Spleen (tissue), 11 donors: Measurements from ENCODE around the gene EXTL2. TPM values are rescaled to one million over a fixed set of nuclear protein-coding genes. Genes with fewer than 3 reads are reported as not detected.

ENCODE experiments used
- DNase-seq: peaks from one replicate; pipeline ENCODE4 v3.0.0-alpha.2; 2020
- H3K27ac ChIP-seq, 8 donors: fragments of 200-600 bp; sonication (generic) in 7 of 8; 1 replicate in 4 of 8; 2 replicates in 4 of 8; pipeline versions ENCODE4 v1.5.0 to v1.8.0; 2016 to 2021; ENCODE audit warnings: inconsistent platforms in 4 of 8, mild to moderate bottlenecking in 4 of 8, moderate library complexity in 1 of 8
- H3K27me3 ChIP-seq, 7 donors: fragments of 200-600 bp; sonication (generic) in 6 of 7; replicated peaks in 1 of 7; 1 replicate in 4 of 7; 2 replicates in 3 of 7; pipeline versions ENCODE4 v1.5.0 to v1.8.0; 2016 to 2021; ENCODE audit warnings: inconsistent platforms in 3 of 7, mild to moderate bottlenecking in 1 of 7
- H3K36me3 ChIP-seq, 6 donors: fragments of 200-600 bp; sonication (generic) in 5 of 6; 1 replicate in 4 of 6; 2 replicates in 2 of 6; pipeline versions ENCODE4 v1.5.0 to v1.8.0; 2016 to 2021; ENCODE audit warnings: inconsistent platforms in 2 of 6
- H3K4me1 ChIP-seq, 6 donors: fragments of 200-600 bp; sonication (generic) in 5 of 6; 1 replicate in 3 of 6; 2 replicates in 3 of 6; pipeline versions ENCODE4 v1.5.0 to v1.8.0; 2016 to 2021; ENCODE audit warnings: inconsistent platforms in 3 of 6
- H3K4me3 ChIP-seq, 8 donors: fragments of 200-600 bp; sonication (generic) in 7 of 8; 1 replicate in 4 of 8; 2 replicates in 4 of 8; pipeline versions ENCODE4 v1.5.0 to v1.8.0; 2016 to 2021; ENCODE audit warnings: inconsistent platforms in 4 of 8, mild to moderate bottlenecking in 4 of 8, moderate library complexity in 2 of 8
- H3K9me3 ChIP-seq, 8 donors: fragments of 200-600 bp; sonication (generic) in 7 of 8; 1 replicate in 4 of 8; 2 replicates in 4 of 8; pipeline versions ENCODE4 v1.5.0 to v1.8.0; 2016 to 2021; ENCODE audit warnings: inconsistent platforms in 4 of 8
- CTCF ChIP-seq, 11 experiments: fragments of 200-600 bp in 7 of 11; fragments of 450-650 bp in 4 of 11; sonication (generic) in 4 of 11; IDR thresholded peaks in 8 of 11; conservative IDR thresholded peaks in 3 of 11; 1 replicate in 7 of 11; 2 replicates in 4 of 11; pipeline versions ENCODE4 v1.4.0 to v1.8.0; 2016 to 2021; ENCODE audit warnings: antibody characterized with exemption in 11 of 11, inconsistent platforms in 4 of 11, mild to moderate bottlenecking in 1 of 11
- POLR2A ChIP-seq, 3 donors: fragments of 450-650 bp; IDR thresholded peaks; one replicate each; pipeline ENCODE4 v1.5.1; 2017; ENCODE audit warnings: antibody characterized with exemption in 3 of 3, mild to moderate bottlenecking in 1 of 3
- POLR2AphosphoS5 ChIP-seq, 3 donors: sonication (generic); formaldehyde crosslinking; IDR thresholded peaks; one replicate each; pipeline ENCODE4 v1.5.1; 2017; ENCODE audit warnings: antibody characterized with exemption in 3 of 3
- WGBS, 5 donors: extraction: QIAGEN DNeasy Blood & Tissue Kit in 3 of 5; methylation state at CpG; one replicate each; pipeline versions ENCODE4 v1.1.5 to v1.1.7; 2013 to 2018; 5-methylcytosine and 5-hydroxymethylcytosine counted together
- intact Hi-C: fragments of 100-400 bp; cut with DNase I; formaldehyde crosslinking; loops from one replicate; pipeline ENCODE4 v1.15.0; 2023; ENCODE audit warnings: low total_unique reads
- polyA plus RNA-seq, 3 donors: library from polyadenylated mRNA; stranded (reverse); fragments of 200-250 nt; gene quantifications; one replicate each; pipeline ENCODE4 v1.2.1, GENCODE V29; 2013
- total RNA-seq, 7 donors: library from RNA; depleted of rRNA in 3 of 7; stranded (reverse); fragments of >200 nt in 3 of 7; fragmentation: NEBNext Ultra II Directional in 4 of 7; extraction: Animal tissue kit (Norgen Biotek cat#: 25700) in 4 of 7; gene quantifications; one replicate each; pipeline versions ENCODE4 v1.1.0 to v1.2.1, GENCODE V29; 2016 to 2021
- donor health status: healthy with polysubstance abuse.
- donor health status: DM: no; HTN: no; CAD: no; lungs with moderate emphysema.
- donor health status: DM: no; HTN: no; CAD: no.
- donor health status: Bipolar disorder and iron deficiency.
- donor health status: healthy.
- donor health status: DM: no; HTN: no; CAD: no.
- donor health status: DM: yes; HTN: yes; CAD: no.

The EXTL2 gene
- total and polyA plus RNA-seq, 10 donors: 5.0 to 14.1 (median 8.4) TPM

GRCh38 chr1:100912019-100912418 lies 17.4 kb upstream of the EXTL2 start:
- TF ChIP-seq POLR2A (IDR thresholded peaks at IDR 0.05) (no peak), POLR2AphosphoS5 (IDR thresholded peaks at IDR 0.05) (no peak)
- DNase-seq: no peak
- intact Hi-C loops: no loop called here
- Histone ChIP-seq H3K9me3 (no peaks in the 10 kb centered on the region), H3K4me3 (no peak overlapping the region), H3K36me3 (peaks cover 0 to 100% (median 71%) of the 10 kb centered on the region in 6 donors), H3K4me1 (peaks cover 0 to 10% (median under 1%) of the 10 kb centered on the region in 6 donors), H3K27me3 (no peaks in the 10 kb centered on the region), H3K27ac (no peak overlapping the region)

DNA sequence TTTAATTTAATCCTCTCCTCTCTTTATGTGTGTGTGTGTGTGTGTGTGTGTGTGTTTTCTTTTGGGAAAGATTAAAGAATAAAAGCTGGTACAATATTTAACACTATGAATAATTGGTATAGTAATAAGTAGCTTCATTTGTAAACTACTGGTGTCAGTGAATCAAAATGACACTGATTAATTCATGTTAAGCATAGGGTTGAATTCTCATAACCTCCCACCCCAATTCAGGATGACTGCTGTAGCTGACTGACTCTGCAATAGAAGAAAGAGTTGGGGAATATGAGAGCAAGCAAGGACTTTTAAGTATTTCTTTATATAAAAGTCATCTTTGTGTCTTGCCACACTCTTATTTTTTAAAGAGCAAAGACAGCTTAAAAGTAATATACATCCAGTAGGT lies 14.4 kb upstream of the EXTL2 start:
- Histone ChIP-seq H3K4me3 (no peak overlapping the region), H3K27ac (no peak overlapping the region), H3K9me3 (peaks cover 0 to 11% (median 0%) of the 10 kb centered on the region in 8 donors), H3K27me3 (no peaks in the 10 kb centered on the region), H3K4me1 (no peaks in the 10 kb centered on the region), H3K36me3 (peaks cover 0 to 100% (median 61%) of the 10 kb centered on the region in 6 donors)
- DNase-seq: no peak
- TF ChIP-seq CTCF (IDR thresholded peaks at IDR 0.05 in 8 of 11, conservative IDR thresholded peaks at IDR 0.05 in 3 of 11): no peak
- no peak for TF ChIP-seq POLR2A (IDR thresholded peaks at IDR 0.05)
- TF ChIP-seq POLR2AphosphoS5 (IDR thresholded peaks at IDR 0.05): no peak
- intact Hi-C loops: no loop called here

DNA sequence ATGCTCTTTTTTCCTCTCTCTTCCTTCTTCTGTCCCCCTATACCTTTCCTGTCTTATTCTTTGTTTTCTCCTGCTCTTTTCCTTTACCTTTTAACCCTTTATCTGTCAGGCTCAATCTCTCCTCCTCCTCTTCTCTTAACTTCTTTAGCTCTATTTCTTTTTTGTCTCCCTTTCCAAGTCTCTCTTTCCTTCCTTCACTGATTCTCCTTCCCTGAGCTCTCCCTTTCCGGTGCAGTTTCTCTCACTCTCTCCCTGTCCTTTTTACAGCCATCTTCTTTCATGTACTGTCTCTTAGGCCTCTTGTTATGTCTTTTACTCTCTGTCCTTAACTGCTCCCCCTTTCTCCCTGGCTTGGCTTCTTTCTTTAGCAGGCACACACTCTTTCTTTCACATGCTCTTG lies 13.2 kb upstream of the EXTL2 start:
- Histone ChIP-seq H3K4me3 (no peak overlapping the region), H3K9me3 (peaks cover 0 to 11% (median 0%) of the 10 kb centered on the region in 8 donors), H3K4me1 (no peaks in the 10 kb centered on the region), H3K27me3 (no peaks in the 10 kb centered on the region), H3K27ac (no peak overlapping the region), H3K36me3 (peaks cover 0 to 98% (median 55%) of the 10 kb centered on the region in 6 donors)
- intact Hi-C loops: no loop called here
- no peak for TF ChIP-seq POLR2AphosphoS5 (IDR thresholded peaks at IDR 0.05)
- no peak for TF ChIP-seq POLR2A (IDR thresholded peaks at IDR 0.05)
- TF ChIP-seq CTCF (IDR thresholded peaks at IDR 0.05 in 8 of 11, conservative IDR thresholded peaks at IDR 0.05 in 3 of 11): no peak
- WGBS, 5 donors: 86 to 100% (median 93%) methylated on average over 1 of the region's 1 CpG
- DNase-seq: no peak

- TF ChIP-seq POLR2A (IDR thresholded peaks at IDR 0.05) (no peak), CTCF (IDR thresholded peaks at IDR 0.05 in 8 of 11, conservative IDR thresholded peaks at IDR 0.05 in 3 of 11) (no peak), POLR2AphosphoS5 (IDR thresholded peaks at IDR 0.05) (no peak)
- WGBS, 5 donors: 82 to 96% (median 88%) methylated on average over 3 of the region's 3 CpGs
These were observed 10.5 kb upstream of the EXTL2 start for GRCh38 chr1:100905181-100905580.

GRCh38 chr1:100904528-100904927 lies 9.9 kb upstream of the EXTL2 start:
- DNase-seq: no peak
- intact Hi-C loops: no loop called here
- Histone ChIP-seq H3K27ac (no peak overlapping the region), H3K9me3 (peaks cover 0 to 11% (median 0%) of the 10 kb centered on the region in 8 donors), H3K4me3 (no peak overlapping the region), H3K27me3 (no peaks in the 10 kb centered on the region), H3K4me1 (peaks cover 0 to 16% (median 1%) of the 10 kb centered on the region in 6 donors), H3K36me3 (peaks cover 0 to 95% (median 42%) of the 10 kb centered on the region in 6 donors)
- WGBS, 5 donors: 96 to 100% (median 98%) methylated on average over 2 of the region's 2 CpGs
- TF ChIP-seq CTCF (IDR thresholded peaks at IDR 0.05 in 8 of 11, conservative IDR thresholded peaks at IDR 0.05 in 3 of 11) (no peak), POLR2A (IDR thresholded peaks at IDR 0.05) (no peak), POLR2AphosphoS5 (IDR thresholded peaks at IDR 0.05) (no peak)

More at GRCh38 chr1:100905181-100905580, 10.5 kb upstream of the EXTL2 start:
- Histone ChIP-seq H3K27ac (no peak overlapping the region), H3K4me3 (no peak overlapping the region), H3K9me3 (peaks cover 0 to 11% (median 0%) of the 10 kb centered on the region in 8 donors), H3K27me3 (no peaks in the 10 kb centered on the region), H3K4me1 (peaks cover 0 to 12% (median 0%) of the 10 kb centered on the region in 6 donors), H3K36me3 (peaks cover 0 to 95% (median 40%) of the 10 kb centered on the region in 6 donors)
- intact Hi-C loops: no loop called here
- no peak for DNase-seq
